Astrocyte (in vitro differentiated cells and primary cell): ENCODE results near the gene TMEM175.

ENCODE experiments used
- CTCF ChIP-seq: IDR thresholded peaks from 2 replicates; pipeline ENCODE4 v1.5.1; 2011; ENCODE audit warnings: low read depth, mild to moderate bottlenecking, inconsistent platforms, low read length, moderate library complexity; ENCODE audit not compliant: insufficient read depth
- EZH2 ChIP-seq: IDR thresholded peaks from 2 replicates; pipeline ENCODE4 v1.6.1; 2012; ENCODE audit warnings: mild to moderate bottlenecking, low read length, inconsistent platforms; ENCODE audit not compliant: insufficient read depth

GRCh38 chr4:992297-993110 is 60.2 kb downstream of the TMEM175 start:
- TF ChIP-seq EZH2, result no peak
- TF ChIP-seq CTCF, result no peak
